IPS-20b (cell line): ENCODE data around the gene IFNA17.

Experiments used
- H3K27ac ChIP-seq: one replicate; pipeline ENCODE4 v1.5.1; 2013; ENCODE audit warnings: low read length
- H3K27me3 ChIP-seq: 2 replicates; pipeline ENCODE4 v1.6.1; 2013; ENCODE audit warnings: mild to moderate bottlenecking, low read length, inconsistent platforms; ENCODE audit not compliant: insufficient read depth
- H3K36me3 ChIP-seq: 2 replicates; pipeline ENCODE4 v1.6.1; 2013; ENCODE audit warnings: low read depth, mild to moderate bottlenecking, inconsistent platforms, low read length, moderate library complexity; ENCODE audit not compliant: insufficient read depth
- H3K4me1 ChIP-seq: 2 replicates; pipeline ENCODE4 v1.6.1; 2013; ENCODE audit warnings: mild to moderate bottlenecking, control low read depth, inconsistent platforms, low read length, moderate library complexity; ENCODE audit not compliant: insufficient read depth
- H3K4me3 ChIP-seq: 2 replicates; pipeline ENCODE4 v1.5.1; 2013; ENCODE audit warnings: mild to moderate bottlenecking, low read length, inconsistent platforms
- H3K9ac ChIP-seq: 2 replicates; pipeline ENCODE4 v1.6.1; 2013; ENCODE audit warnings: low read depth, mild to moderate bottlenecking, inconsistent platforms, low read length, moderate library complexity
- H3K9me3 ChIP-seq: 2 replicates; pipeline ENCODE4 v1.6.1; 2013; ENCODE audit warnings: mild to moderate bottlenecking, low read depth, low read length, inconsistent platforms; ENCODE audit not compliant: insufficient read depth

IFNA17 gene

DNA sequence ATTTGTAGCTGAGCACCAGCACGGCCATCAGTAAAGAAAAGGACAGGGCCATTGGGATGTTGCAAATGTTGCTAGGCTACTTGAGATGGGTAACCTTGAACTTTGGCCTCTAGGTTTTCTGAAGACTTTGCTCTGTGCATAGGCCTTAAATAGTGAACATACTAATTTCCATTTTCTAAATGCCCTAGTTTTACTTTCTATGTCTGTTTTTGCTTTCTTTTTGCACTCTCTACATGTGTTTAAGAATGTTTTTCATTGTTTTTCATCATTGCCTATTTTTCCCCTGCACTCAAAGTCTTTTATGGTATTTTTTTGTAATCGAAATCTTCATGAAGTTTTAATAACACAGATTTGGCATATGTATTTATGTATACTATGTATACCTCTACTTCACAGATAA is at the start of gene IFNA17:
Gene IFNA17 (minus strand): TSS at position 101 of the 400 bp plus-strand sequence. CDS start 49 bp downstream, at position 52.
- Histone ChIP-seq H3K4me1 (no peaks in the 10 kb centered on the region), H3K27me3 (no peaks in the 10 kb centered on the region), H3K9me3 (no peaks in the 10 kb centered on the region), H3K9ac (no peak within 1 kb of the TSS), H3K4me3 (no peak within 1 kb of the TSS), H3K27ac (no peak within 1 kb of the TSS), H3K36me3 (no peaks in the 10 kb centered on the region)

DNA sequence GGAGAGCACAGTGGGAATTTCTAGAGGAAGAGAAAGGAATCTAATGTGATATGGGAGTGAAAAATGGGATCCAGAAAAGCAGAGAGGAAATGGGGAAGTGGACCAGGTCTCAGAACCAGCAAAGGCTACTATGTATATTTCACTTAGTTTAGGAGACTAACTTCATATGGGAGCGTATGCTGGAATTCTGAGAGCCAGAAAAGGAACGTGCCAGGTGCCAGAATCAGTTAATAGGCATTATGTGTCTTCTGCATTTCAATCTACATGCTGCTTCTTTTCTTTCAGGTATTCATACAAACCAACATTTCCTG is 40.3 kb upstream of the IFNA17 start:
- Histone ChIP-seq H3K9me3 (no peaks in the 10 kb centered on the region; the same call in 1 of the 2 replicates), H3K27me3 (peaks cover 77% of the 10 kb centered on the region), H3K9ac (no peak overlapping the region), H3K27ac (no peak overlapping the region), H3K4me1 (no peaks in the 10 kb centered on the region), H3K4me3 (no peak overlapping the region), H3K36me3 (no peaks in the 10 kb centered on the region)

DNA sequence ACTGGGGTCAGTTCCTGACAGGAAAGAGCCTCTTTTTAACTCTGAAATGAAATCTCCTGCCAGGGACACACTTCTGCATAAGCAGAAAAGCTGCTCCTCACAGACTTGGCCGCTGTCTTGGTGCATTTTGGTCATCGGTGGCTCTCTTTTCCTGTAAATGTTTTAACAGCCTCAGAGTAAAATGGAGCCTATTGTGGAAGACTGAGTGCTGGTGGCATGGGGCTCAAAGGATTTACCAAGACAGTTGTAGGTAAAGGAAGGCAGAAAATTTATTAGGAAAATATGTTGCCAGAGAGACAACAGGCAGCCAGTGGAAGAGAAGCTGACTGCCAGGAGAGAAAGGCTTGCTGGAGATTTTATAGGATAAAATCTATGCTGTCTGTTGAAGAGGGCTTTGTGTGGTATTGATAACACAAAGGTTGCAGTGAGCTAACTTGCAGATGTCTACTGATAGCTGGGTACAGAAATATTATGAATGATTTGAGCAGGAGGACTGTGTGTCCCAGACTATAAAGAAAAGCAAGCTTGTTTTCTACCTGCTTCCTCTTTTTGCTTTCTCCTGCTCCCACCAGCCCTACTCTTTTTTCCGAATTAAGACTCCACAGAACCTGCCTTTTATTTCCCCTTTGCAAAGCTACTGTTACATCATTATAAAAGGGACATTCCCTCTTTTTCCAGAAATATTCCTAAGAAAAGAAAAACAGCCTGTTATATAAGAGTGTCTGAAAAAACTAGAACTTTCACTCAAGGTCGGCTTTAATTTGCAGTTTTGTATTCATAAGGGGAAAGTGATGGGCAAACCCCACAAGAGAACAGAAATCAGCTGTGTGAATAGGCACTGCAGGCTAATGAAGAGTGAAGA is 39.7 kb upstream of the IFNA17 start:
- peaks cover 82% of the 10 kb centered on the region for H3K27me3 ChIP-seq
- H3K9ac ChIP-seq = no peak overlapping the region
- no peaks in the 10 kb centered on the region for H3K36me3 ChIP-seq
- H3K4me1 ChIP-seq = no peaks in the 10 kb centered on the region
- no peak overlapping the region for H3K27ac ChIP-seq
- no peak overlapping the region for H3K4me3 ChIP-seq
- H3K9me3 ChIP-seq = no peaks in the 10 kb centered on the region; the same call in 1 of the 2 replicates

DNA sequence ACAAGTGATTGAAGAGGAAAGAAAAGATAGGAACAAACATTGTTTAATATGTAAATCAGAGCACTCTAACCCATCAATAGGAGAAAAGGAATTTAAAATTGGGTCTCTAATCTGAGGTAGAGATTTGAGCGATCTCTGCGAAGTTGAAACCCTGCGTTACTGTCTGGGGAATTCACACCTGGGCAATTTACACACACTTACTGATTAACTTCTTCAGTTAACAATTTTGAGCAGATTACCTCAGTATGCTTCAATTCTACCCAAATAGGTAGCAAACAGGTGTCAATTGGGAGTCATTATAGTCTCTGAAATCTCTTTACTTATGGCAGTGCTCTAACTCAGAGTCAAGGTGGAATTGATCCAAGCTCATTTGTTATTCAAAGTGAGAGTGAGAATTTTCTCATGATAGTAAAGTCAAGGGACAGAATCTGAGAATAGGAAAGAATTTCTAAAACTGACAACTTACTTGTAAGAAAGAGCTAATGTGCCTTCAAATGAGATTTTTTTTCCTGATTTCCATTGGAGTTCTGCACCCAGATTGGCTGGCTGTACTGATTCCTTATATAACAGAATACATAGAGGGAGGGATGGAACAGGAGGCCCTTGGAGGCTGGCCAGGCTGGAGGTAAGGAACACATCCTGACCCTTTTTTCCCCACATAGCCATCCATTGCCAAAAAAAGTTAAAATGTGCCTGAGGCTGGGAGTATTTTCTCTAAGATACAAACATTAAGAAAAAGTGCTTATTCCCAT is 38.9 kb upstream of the IFNA17 start:
- no peaks in the 10 kb centered on the region; the same call in 1 of the 2 replicates for H3K9me3 ChIP-seq
- H3K4me1 ChIP-seq = no peaks in the 10 kb centered on the region
- no peak overlapping the region for H3K4me3 ChIP-seq
- H3K27ac ChIP-seq = no peak overlapping the region
- peaks cover 90% of the 10 kb centered on the region for H3K27me3 ChIP-seq
- no peak overlapping the region for H3K9ac ChIP-seq
- H3K36me3 ChIP-seq = no peaks in the 10 kb centered on the region

DNA sequence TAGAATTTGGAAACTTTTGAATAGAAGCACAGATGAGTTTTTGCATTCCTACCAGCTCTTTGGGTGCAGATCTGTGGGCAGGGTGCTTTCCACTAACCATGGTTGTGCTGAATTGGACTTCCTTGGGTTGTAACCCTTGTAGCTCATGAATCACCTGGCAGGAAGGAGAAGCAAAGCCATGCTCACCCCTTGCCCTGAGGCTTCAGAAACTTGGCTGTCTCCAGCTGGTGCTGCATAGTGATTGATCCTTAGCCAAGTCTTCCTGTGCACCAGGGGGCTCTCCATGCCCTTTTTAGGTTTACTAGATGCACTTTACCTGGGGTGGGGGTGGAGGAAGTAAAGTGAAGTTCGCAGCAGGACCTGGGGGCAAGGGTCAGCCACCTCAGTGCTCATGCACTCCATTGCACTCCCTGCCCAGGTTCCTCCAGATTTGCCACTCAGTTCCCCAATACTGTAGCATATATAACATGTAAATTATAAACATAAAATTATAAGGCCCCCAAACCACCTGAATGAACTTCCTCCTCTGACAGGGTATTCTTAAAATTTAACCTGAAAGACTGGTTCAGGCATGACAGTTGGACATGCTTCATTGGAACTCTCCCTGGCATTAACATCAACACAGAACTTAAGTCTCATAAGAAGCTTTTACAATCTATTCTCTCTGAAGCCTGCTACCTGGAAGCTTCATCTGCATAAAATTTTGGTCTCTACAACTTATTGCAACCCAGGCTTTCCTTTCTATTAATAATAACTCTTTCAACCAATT is 37.6 kb upstream of the IFNA17 start:
- H3K9ac ChIP-seq = no peak overlapping the region
- peaks cover 96% of the 10 kb centered on the region for H3K27me3 ChIP-seq
- H3K4me3 ChIP-seq = no peak overlapping the region
- no peak overlapping the region for H3K27ac ChIP-seq
- no peaks in the 10 kb centered on the region for H3K4me1 ChIP-seq
- no peaks in the 10 kb centered on the region; the same call in 1 of the 2 replicates for H3K9me3 ChIP-seq
- H3K36me3 ChIP-seq = no peaks in the 10 kb centered on the region

DNA sequence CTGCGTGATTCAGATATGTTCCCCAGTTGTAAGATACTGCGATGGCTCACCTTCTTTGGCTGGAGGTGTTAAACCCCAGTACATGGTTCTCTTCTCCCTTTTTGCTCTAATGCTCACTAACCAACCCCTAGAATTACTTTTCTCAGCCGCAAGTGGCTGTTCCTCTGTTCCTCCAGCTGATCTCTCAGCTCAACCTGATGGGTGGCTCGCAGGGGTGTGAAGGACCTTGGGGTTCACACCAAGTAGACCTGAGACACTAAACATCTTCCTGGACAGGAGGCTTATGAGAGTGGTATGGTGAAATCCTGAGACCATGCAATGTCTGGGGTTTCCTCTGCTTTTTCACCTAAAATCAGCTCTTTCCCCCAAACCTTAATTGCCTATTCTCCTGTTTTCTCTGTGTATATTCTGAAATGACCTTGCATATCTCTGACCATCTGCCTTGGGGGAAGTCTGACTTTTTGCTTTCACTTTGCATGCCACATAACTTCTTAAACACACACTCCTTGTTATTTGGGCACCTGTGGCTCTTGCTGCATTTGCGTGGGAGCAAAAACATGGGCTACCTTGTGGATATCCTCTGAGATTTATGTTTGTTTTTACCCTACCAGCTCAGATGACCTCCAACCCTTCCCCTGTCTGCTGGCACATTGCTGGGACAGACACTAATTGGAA is 27.7 kb upstream of the IFNA17 start:
- Histone ChIP-seq H3K4me1 (0 out of 2 replicates have a peak, but pooled peaks cover 5% of the 10 kb centered on the region), H3K9me3 (peaks cover 14% of the 10 kb centered on the region), H3K27me3 (peaks cover 14% of the 10 kb centered on the region; the same call in 1 of the 2 replicates), H3K9ac (no peak overlapping the region), H3K27ac (no peak overlapping the region), H3K4me3 (no peak overlapping the region), H3K36me3 (no peaks in the 10 kb centered on the region)

DNA sequence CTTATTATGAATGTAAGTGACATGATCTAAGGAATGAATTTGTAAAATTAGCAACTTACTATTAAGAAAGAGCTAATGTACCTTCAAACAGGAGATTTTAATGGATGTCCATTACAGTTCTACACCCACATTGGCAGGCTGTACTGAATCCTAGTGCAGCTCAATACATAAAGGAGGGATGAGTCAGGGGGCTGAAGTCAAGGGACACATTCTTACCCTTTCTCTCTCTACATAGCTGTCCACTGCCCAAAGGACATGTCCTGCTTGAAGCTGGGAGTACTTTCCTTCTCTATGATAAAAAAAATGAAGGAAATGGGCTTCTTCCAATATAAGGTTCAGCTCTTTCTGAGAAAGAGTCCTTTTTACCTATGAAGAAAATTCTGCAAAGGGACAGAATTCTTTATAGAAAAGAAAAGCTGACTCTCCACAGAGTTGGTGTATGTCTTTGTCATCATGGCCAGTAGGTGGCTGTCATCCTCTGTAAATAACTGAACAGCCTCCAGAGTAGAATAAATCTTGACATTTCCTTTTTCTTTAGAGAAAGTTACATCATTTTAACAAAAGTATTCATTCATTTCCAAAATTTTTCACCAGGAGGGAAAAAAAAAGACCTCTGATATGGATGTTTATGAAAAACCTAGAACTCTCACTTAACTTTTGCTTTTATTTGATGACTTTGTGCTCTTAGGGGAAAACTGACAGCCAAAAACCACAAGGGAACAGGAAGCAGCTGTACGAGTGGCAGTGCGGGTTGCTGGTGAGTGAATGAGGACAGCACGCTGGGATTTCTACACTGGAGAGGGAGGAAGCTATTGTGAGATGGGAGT is 24.9 kb upstream of the IFNA17 start:
- Histone ChIP-seq H3K27me3 (peaks cover 12% of the 10 kb centered on the region; the same call in 1 of the 2 replicates), H3K36me3 (no peaks in the 10 kb centered on the region), H3K4me1 (0 out of 2 replicates have a peak, but pooled peaks cover 5% of the 10 kb centered on the region), H3K9me3 (peaks cover 3% of the 10 kb centered on the region), H3K27ac (no peak overlapping the region), H3K4me3 (no peak overlapping the region), H3K9ac (no peak overlapping the region)

DNA sequence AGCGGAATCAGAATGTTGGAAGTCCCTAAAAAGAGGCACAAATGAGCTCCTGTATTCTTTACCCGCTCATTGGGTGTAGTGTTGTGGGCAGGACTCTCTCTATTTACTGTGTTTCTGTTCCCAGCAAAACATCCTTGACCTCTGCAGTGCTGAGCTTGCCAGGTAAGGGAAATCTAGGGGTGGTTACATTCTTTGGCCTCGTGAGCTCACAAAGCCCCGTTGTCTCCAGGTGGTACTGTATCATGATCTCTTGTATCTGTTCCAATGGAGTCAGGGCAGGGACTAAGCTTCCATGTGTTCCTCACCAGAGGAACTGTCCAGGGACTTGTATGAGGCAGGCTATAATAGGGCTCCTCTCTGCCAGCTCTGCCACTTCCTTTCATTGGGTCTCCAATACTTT is 23.6 kb upstream of the IFNA17 start:
- peaks cover 12% of the 10 kb centered on the region; the same call in 1 of the 2 replicates for H3K27me3 ChIP-seq
- no peaks in the 10 kb centered on the region for H3K36me3 ChIP-seq
- H3K9me3 ChIP-seq = no peaks in the 10 kb centered on the region
- H3K27ac ChIP-seq = no peak overlapping the region
- H3K4me3 ChIP-seq = no peak overlapping the region
- H3K9ac ChIP-seq = no peak overlapping the region
- H3K4me1 ChIP-seq = 0 out of 2 replicates have a peak, but pooled peaks cover 5% of the 10 kb centered on the region

DNA sequence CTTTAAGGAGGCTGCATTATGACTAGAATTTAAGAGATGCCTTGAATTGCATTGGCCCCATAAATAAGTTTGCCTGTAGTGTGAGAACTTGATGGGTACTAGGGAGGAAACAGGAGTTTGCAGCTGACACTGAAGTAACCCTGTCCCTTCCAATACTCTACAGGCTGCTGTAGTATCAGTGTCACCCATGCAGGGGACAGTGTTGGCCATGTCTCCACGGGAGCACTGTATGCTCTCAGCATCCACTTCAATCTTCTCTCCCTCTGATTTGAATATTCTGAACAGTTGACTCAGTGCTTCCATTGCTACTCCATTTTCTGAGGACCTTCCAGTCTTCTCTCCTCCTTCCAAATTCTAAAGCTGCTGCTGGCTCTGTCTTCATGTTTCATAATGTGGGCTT is 23.2 kb upstream of the IFNA17 start:
- H3K36me3 ChIP-seq = no peaks in the 10 kb centered on the region
- no peaks in the 10 kb centered on the region for H3K9me3 ChIP-seq
- 0 out of 2 replicates have a peak, but pooled peaks cover 5% of the 10 kb centered on the region for H3K4me1 ChIP-seq
- H3K27ac ChIP-seq = no peak overlapping the region
- peaks cover 12% of the 10 kb centered on the region; the same call in 1 of the 2 replicates for H3K27me3 ChIP-seq
- no peak overlapping the region for H3K9ac ChIP-seq
- no peak overlapping the region for H3K4me3 ChIP-seq

DNA sequence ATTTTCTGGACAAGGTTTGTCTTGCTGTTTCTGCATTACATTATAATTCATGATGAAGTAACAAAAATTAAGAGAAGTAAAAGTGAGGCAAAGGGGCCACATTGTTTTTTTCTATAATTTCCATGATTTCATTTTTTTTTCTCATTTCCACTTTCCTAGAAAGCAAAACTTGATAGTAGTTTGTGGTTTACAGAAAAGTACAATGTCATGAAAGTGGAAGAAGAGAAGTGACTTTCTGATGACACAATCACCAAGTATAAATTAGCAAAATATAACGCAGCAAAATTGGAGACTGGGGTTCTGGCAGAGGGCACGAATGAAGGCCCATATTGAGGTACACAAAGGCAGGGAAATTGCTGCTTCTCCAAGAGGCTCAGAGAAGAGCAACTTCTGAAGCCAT is 16.8 kb upstream of the IFNA17 start:
- H3K4me1 ChIP-seq = no peaks in the 10 kb centered on the region
- H3K36me3 ChIP-seq = no peaks in the 10 kb centered on the region
- H3K9ac ChIP-seq = no peak overlapping the region
- no peaks in the 10 kb centered on the region; the same call in 1 of the 2 replicates for H3K27me3 ChIP-seq
- no peaks in the 10 kb centered on the region for H3K9me3 ChIP-seq
- H3K27ac ChIP-seq = no peak overlapping the region
- H3K4me3 ChIP-seq = no peak overlapping the region
